SU-DHL-6 (cell line): ENCODE measurements around the gene RIOK1.
A peak's percentile ranks its signal among the peaks of the same experiment; 100 is the strongest.

Experiments used
- H2AFZ ChIP-seq: fragments of 200-600 bp; sonication (generic); 2 replicates; pipeline ENCODE4 v1.6.1; 2014; ENCODE audit warnings: low read depth, mild to moderate bottlenecking, moderate library complexity, mixed read lengths, antibody characterized with exemption, low read length; ENCODE audit not compliant: severe bottlenecking
- H3F3A ChIP-seq: fragments of 200-600 bp; shearing (Covaris generic); 2 replicates; pipeline ENCODE4 v1.6.0; 2016; ENCODE audit warnings: antibody characterized with exemption, mild to moderate bottlenecking; ENCODE audit not compliant: insufficient read depth
- H3K27ac ChIP-seq: fragments of 200-600 bp; sonication (generic); 2 replicates; pipeline ENCODE4 v1.5.1; 2016; ENCODE audit warnings: low read depth, mild to moderate bottlenecking, low read length, moderate library complexity, mixed read lengths
- H3K27me3 ChIP-seq: fragments of 200-600 bp; sonication (generic), shearing (Covaris generic); 2 replicates; pipeline ENCODE4 v1.6.0; 2014; ENCODE audit warnings: mild to moderate bottlenecking, low read length
- H3K36me3 ChIP-seq: fragments of 200-600 bp; sonication (generic); 2 replicates; pipeline ENCODE4 v1.6.1; 2014; ENCODE audit warnings: mild to moderate bottlenecking, low read length, mixed read lengths
- H3K4me2 ChIP-seq: fragments of 300-600, 200-600 bp; shearing (Covaris generic), sonication (generic); 2 replicates; pipeline ENCODE4 v1.6.0; 2014; ENCODE audit warnings: low read length, low read depth, mild to moderate bottlenecking; ENCODE audit not compliant: poor library complexity, severe bottlenecking
- H3K4me3 ChIP-seq: fragments of 200-600 bp; sonication (generic); 2 replicates; pipeline ENCODE4 v1.5.1; 2014; ENCODE audit warnings: antibody characterized with exemption, low read length, mild to moderate bottlenecking, mixed read lengths; ENCODE audit not compliant: insufficient read depth, poor library complexity, severe bottlenecking
- H3K79me2 ChIP-seq: fragments of 200-600 bp; sonication (generic); 2 replicates; pipeline ENCODE4 v1.6.1; 2014; ENCODE audit warnings: mild to moderate bottlenecking, low read length, moderate library complexity; ENCODE audit not compliant: insufficient read depth
- H3K9ac ChIP-seq: fragments of 200-600 bp; sonication (generic); 2 replicates; pipeline ENCODE4 v1.7.0; 2014; ENCODE audit warnings: mild to moderate bottlenecking, low read length
- H3K9me2 ChIP-seq: fragments of 200-600 bp; sonication (generic); replicated peaks from 2 replicates; pipeline ENCODE4 v1.6.1; 2014; ENCODE audit warnings: low read length; ENCODE audit not compliant: insufficient read depth
- H3K9me3 ChIP-seq: fragments of 200-600 bp; sonication (generic); 2 replicates; pipeline ENCODE4 v1.6.1; 2014; ENCODE audit warnings: low read length, mixed read lengths; ENCODE audit not compliant: insufficient read depth
- H4K20me1 ChIP-seq: fragments of 200-600 bp; sonication (generic); 2 replicates; pipeline ENCODE4 v1.6.1; 2014; ENCODE audit warnings: low read depth, mild to moderate bottlenecking, antibody characterized with exemption, low read length, moderate library complexity, mixed read lengths
- EZH2phosphoT487 ChIP-seq: fragments of 200-600 bp; sonication (generic), shearing (Covaris generic); conservative IDR thresholded peaks from 2 replicates; pipeline ENCODE4 v1.6.1; 2018; ENCODE audit warnings: mild to moderate bottlenecking, antibody characterized with exemption, low read length, moderate library complexity, mixed read lengths
- TF ChIP-seq, protein P1 (sequence below): fragments of 200-600 bp; sonication (generic); IDR thresholded peaks from one replicate; pipeline ENCODE4 v1.5.1; 2017; ENCODE audit warnings: antibody characterized with exemption, mild to moderate bottlenecking, low read length, moderate library complexity; ENCODE audit not compliant: insufficient read depth, poor library complexity, severe bottlenecking

RIOK1 gene

DNA sequence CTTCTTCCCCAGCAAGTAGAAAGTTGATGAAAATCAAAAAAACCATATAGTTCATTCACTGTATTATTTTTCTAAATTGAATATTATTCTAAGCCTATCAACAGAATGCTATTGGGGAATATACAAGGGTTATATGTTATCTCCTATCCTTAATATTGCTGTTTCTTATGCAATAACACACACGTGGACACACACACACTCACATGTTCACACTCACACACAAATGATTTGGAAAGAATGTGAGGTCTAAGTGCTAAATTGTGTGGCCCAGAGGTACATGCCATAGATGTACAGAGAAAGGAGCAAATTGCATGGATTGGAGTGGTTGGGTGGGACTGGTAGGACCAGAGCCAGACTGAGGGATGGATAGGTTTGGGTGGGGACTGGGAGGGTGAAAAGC lies 45.1 kb downstream of the RIOK1 start:
- no peaks in the 10 kb centered on the region for H4K20me1 ChIP-seq

GRCh38 chr6:7438011-7438410 lies 48.4 kb downstream of the RIOK1 start:
- no peaks in the 10 kb centered on the region for H3K9me3 ChIP-seq
- no peak overlapping the region for H2AFZ ChIP-seq
- no peak for TF ChIP-seq EZH2phosphoT487
- TF ChIP-seq, protein P1, sequence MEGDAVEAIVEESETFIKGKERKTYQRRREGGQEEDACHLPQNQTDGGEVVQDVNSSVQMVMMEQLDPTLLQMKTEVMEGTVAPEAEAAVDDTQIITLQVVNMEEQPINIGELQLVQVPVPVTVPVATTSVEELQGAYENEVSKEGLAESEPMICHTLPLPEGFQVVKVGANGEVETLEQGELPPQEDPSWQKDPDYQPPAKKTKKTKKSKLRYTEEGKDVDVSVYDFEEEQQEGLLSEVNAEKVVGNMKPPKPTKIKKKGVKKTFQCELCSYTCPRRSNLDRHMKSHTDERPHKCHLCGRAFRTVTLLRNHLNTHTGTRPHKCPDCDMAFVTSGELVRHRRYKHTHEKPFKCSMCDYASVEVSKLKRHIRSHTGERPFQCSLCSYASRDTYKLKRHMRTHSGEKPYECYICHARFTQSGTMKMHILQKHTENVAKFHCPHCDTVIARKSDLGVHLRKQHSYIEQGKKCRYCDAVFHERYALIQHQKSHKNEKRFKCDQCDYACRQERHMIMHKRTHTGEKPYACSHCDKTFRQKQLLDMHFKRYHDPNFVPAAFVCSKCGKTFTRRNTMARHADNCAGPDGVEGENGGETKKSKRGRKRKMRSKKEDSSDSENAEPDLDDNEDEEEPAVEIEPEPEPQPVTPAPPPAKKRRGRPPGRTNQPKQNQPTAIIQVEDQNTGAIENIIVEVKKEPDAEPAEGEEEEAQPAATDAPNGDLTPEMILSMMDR, result no peak
- no peaks in the 10 kb centered on the region for H3K9me2 ChIP-seq
- peaks cover 3% of the 10 kb centered on the region; the same call in 1 of the 2 replicates for H3F3A ChIP-seq
- no peak overlapping the region for H3K4me2 ChIP-seq
- no peak overlapping the region for H3K9ac ChIP-seq
- H3K36me3 ChIP-seq, result no peaks in the 10 kb centered on the region
- no peaks in the 10 kb centered on the region for H4K20me1 ChIP-seq
- no peak overlapping the region for H3K4me3 ChIP-seq
- H3K79me2 ChIP-seq, result no peaks in the 10 kb centered on the region
- no peak overlapping the region for H3K27ac ChIP-seq
- H3K27me3 ChIP-seq, result no peaks in the 10 kb centered on the region

More for the DNA sequence above, 45.1 kb downstream of the RIOK1 start:
- no peak overlapping the region for H3K9ac ChIP-seq
- no peak overlapping the region for H3K4me2 ChIP-seq
- no peaks in the 10 kb centered on the region for H3K79me2 ChIP-seq
- no peak overlapping the region for H2AFZ ChIP-seq
- TF ChIP-seq, protein P1, result no peak
- no peak for TF ChIP-seq EZH2phosphoT487
- peaks cover 3% of the 10 kb centered on the region; the same call in 1 of the 2 replicates for H3F3A ChIP-seq
- H3K9me2 ChIP-seq, result no peaks in the 10 kb centered on the region
- H3K27ac ChIP-seq, result no peak overlapping the region
- H3K9me3 ChIP-seq, result no peaks in the 10 kb centered on the region
- H3K27me3 ChIP-seq, result no peaks in the 10 kb centered on the region
- H3K4me3 ChIP-seq, result no peak overlapping the region
- no peaks in the 10 kb centered on the region for H3K36me3 ChIP-seq

DNA sequence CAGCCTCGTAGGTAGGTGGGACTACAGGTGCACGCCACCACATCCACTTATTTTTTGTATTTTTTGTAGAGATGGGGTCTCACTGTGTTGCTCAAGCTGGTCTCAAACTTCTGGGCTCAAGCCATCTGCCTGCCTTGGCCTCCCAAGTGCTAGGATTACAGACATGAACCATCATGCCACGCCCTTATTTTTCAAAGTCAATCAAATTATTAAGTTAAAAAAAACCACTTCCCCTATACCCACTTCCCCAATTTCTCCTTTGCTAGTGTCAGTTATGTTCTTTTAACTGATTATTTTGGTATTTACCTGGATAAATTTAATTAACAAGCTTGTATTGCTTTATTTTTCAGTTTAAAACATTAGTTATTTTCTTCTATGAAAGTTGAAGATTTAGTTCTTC lies 49.6 kb downstream of the RIOK1 start:
- no peaks in the 10 kb centered on the region for H3K36me3 ChIP-seq
- H3K4me3 ChIP-seq, result no peak overlapping the region
- peak overlapping the region; percentile 39 for H3K4me2 ChIP-seq
- no peaks in the 10 kb centered on the region for H3K79me2 ChIP-seq
- H3K9me2 ChIP-seq, result no peaks in the 10 kb centered on the region
- no peaks in the 10 kb centered on the region for H3K9me3 ChIP-seq
- H3K27ac ChIP-seq, result peak overlapping the region; percentile 35
- H2AFZ ChIP-seq, result no peak overlapping the region
- TF ChIP-seq EZH2phosphoT487, result no peak
- TF ChIP-seq, protein P1, result no peak
- H3F3A ChIP-seq, result peaks cover 3% of the 10 kb centered on the region; the same call in 1 of the 2 replicates
- no peaks in the 10 kb centered on the region for H4K20me1 ChIP-seq
- no peak overlapping the region for H3K9ac ChIP-seq
- no peaks in the 10 kb centered on the region for H3K27me3 ChIP-seq
